Glutamatergic neuron (in vitro differentiated cells): ENCODE results near the gene CAMKK1. TPM values are rescaled to one million over a fixed set of nuclear protein-coding genes. Genes with fewer than 3 reads are reported as not detected.

Source experiments
- DNase-seq: peaks from one replicate; pipeline ENCODE4 v3.0.0; 2022
- H3K27ac Mint-ChIP-seq: one replicate; pipeline ENCODE4 v1.8.0; 2020; ENCODE audit warnings: mild to moderate bottlenecking, mixed read lengths, inconsistent platforms; ENCODE audit not compliant: unreplicated experiment
- H3K27me3 Mint-ChIP-seq: one replicate; pipeline ENCODE4 v1.8.0; 2020; ENCODE audit warnings: mild to moderate bottlenecking, moderate library complexity, mixed read lengths, inconsistent platforms; ENCODE audit not compliant: unreplicated experiment
- H3K36me3 Mint-ChIP-seq: one replicate; pipeline ENCODE4 v1.8.0; 2020; ENCODE audit warnings: mild to moderate bottlenecking, mixed read lengths, inconsistent platforms; ENCODE audit not compliant: unreplicated experiment
- H3K4me1 Mint-ChIP-seq: one replicate; pipeline ENCODE4 v1.8.0; 2020; ENCODE audit warnings: mild to moderate bottlenecking, low read depth, mixed read lengths, inconsistent platforms; ENCODE audit not compliant: unreplicated experiment
- H3K4me3 Mint-ChIP-seq: one replicate; pipeline ENCODE4 v1.8.0; 2020; ENCODE audit warnings: mild to moderate bottlenecking, mixed read lengths, inconsistent platforms; ENCODE audit not compliant: unreplicated experiment
- H3K9me3 Mint-ChIP-seq: one replicate; pipeline ENCODE4 v1.8.0; 2020; ENCODE audit warnings: mild to moderate bottlenecking, moderate library complexity, mixed read lengths, inconsistent platforms; ENCODE audit not compliant: unreplicated experiment
- CTCF ChIP-seq: fragments of 200-600 bp; sonication (generic); IDR thresholded peaks from one replicate; pipeline ENCODE4 v1.5.0; 2021; ENCODE audit not compliant: partially characterized antibody, unreplicated experiment
- long read RNA-seq: library from polyadenylated mRNA; unstranded; transcript quantifications from one replicate; pipeline ENCODE4 v2.0.0, GENCODE V29; 2020; ENCODE audit not compliant: unreplicated experiment
- total RNA-seq: library from RNA; stranded (reverse); fragmentation: NEBNext Ultra II Directional; extraction: Animal tissue kit (Norgen Biotek cat#: 25700); gene quantifications from one replicate; pipeline ENCODE4 v1.2.1, GENCODE V29; 2021; ENCODE audit not compliant: unreplicated experiment

CAMKK1 gene
- total RNA-seq: 41.3 TPM
- long read RNA-seq, partial matches to known transcripts: 2 of 9 reads
- long read RNA-seq, other reads (novel, unspliced or antisense): 6 of 9 reads

GRCh38 chr17:3893003-3893719, at the start of gene CAMKK1:
Gene CAMKK1, minus strand, starts transcription at chr17:3893053. Its CDS starts 7,366 bp downstream, at chr17:3885687.
- H3K36me3 Mint-ChIP-seq: no peaks in the 10 kb centered on the region
- peak within 1 kb of the TSS; percentile 90 for H3K4me3 Mint-ChIP-seq
- peaks cover 39% of the 10 kb centered on the region for H3K4me1 Mint-ChIP-seq
- DNase-seq: peak; percentile 93
- peaks cover 13% of the 10 kb centered on the region for H3K27me3 Mint-ChIP-seq
- H3K9me3 Mint-ChIP-seq: peaks cover 9% of the 10 kb centered on the region
- H3K27ac Mint-ChIP-seq: peak within 1 kb of the TSS; percentile 85
- no peak for TF ChIP-seq CTCF

DNA sequence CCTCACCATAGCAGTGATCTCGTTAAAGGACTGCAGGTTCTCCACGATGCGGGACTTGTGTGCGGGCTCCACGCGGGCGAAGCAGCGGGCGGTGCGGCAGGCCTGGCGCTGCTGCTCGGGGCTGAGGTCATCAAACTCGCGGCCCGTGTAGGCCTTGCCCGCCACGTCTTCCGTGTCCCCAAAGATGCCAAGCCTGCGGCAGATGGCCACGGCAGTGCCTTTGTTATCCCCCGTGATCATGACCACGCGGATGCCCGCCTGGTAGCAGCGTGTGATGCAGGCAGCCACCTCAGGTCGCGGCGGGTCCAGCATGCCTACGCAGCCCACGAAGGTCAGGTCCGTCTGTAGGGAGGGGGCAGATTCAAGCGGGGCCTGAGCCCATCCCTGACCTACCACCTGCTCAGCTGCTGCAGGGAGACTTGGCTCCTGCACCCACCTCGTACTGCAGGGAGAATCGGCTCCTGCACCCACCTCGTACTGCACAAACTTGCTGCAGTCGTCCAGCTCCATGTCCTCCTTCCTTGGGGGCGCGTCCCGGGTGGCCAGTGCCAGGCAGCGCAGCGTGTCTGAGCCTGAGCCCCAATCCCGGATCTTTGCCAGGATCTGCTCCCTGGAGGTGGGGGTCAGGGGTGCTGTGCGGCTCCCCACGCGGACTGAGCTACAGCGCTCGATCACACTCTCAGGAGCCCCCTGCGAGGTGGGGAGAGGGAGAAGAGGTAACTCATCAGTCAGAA, 48.3 kb upstream of the CAMKK1 start:
- no peak overlapping the region for H3K27ac Mint-ChIP-seq
- peaks cover 15% of the 10 kb centered on the region for H3K27me3 Mint-ChIP-seq

GRCh38 chr17:3937359-3937758, 44.5 kb upstream of the CAMKK1 start:
- Mint-ChIP-seq H3K27ac (no peak overlapping the region), H3K4me3 (no peak overlapping the region), H3K4me1 (peaks cover 3% of the 10 kb centered on the region), H3K27me3 (peaks cover 7% of the 10 kb centered on the region), H3K9me3 (peaks cover 5% of the 10 kb centered on the region), H3K36me3 (peaks cover 13% of the 10 kb centered on the region)
- TF ChIP-seq CTCF: no peak
- no peak for DNase-seq

More for the DNA sequence above, 48.3 kb upstream of the CAMKK1 start:
- no peak for DNase-seq
- Mint-ChIP-seq H3K9me3 (peaks cover 10% of the 10 kb centered on the region), H3K36me3 (peaks cover 13% of the 10 kb centered on the region), H3K4me1 (peaks cover 23% of the 10 kb centered on the region), H3K4me3 (peak overlapping the region; percentile 46)
- no peak for TF ChIP-seq CTCF

- Mint-ChIP-seq H3K9me3 (peaks cover 5% of the 10 kb centered on the region), H3K27ac (no peak overlapping the region), H3K4me1 (peaks cover 3% of the 10 kb centered on the region), H3K4me3 (no peak overlapping the region), H3K27me3 (peaks cover 7% of the 10 kb centered on the region), H3K36me3 (peaks cover 13% of the 10 kb centered on the region)
- no peak for DNase-seq
- TF ChIP-seq CTCF: no peak
These were observed 43.0 kb upstream of the CAMKK1 start for GRCh38 chr17:3935825-3936355.
